Measurements from ENCODE around the gene BYSL. TPM values are rescaled to one million over a fixed set of nuclear protein-coding genes. Genes with fewer than 3 reads are reported as not detected.

Gene BYSL
- total and polyA plus RNA-seq, 4 donors = 5.4 to 11.6 (median 8.6) TPM

DNA sequence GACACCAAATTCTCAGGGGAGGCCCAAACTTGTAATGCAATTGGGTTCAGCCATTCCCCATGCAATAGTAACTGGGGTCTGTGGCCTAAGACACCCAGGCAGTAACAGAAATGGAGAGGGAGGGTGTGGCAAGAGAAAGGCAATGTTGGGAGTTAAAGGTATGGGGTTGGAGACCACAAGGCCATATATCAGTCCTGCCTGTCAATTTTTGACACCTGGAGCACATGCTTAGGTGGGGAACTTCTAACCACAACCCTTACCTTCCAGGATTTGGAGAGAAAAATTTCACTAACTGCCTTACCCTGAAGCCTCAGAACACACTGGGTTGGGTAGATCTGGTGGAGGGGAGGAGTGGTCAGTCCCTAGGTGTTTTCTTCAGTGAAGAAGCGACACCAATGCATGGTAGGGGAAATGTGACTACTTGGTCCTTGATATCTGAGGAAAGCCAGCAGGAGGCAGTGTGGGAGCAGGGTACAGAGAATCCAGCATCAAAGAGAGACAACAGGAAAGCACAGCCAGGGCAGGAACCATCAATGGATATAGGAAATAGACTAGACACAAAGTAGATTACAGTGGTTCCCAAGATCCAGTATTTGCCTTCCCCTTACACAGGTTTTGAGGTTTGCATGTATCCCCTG, 19.3 kb upstream of the BYSL start:
- TF ChIP-seq RAD21 (IDR thresholded peaks at IDR 0.05) (peak; percentile 35 to 58), FOXA2 (IDR thresholded peaks at IDR 0.05) (no peak)
- 95% methylated on average over 1 of the region's 1 CpG for WGBS
- Histone ChIP-seq H3K27me3 (ENCODE audit: control insufficient read depth in 4 of 4, insufficient read depth in 4 of 4, low read length in 3 of 4) (no peaks in the 10 kb centered on the region), H3K4me1 (ENCODE audit: control insufficient read depth in 4 of 4, insufficient read depth in 4 of 4, low read length in 3 of 4) (no peaks in the 10 kb centered on the region), H3K4me3 (ENCODE audit: low read depth in 1 of 3, low read length in 3 of 3) (no peak overlapping the region), H3K27ac (ENCODE audit: low read depth in 1 of 2, low read length in 2 of 2) (no peak overlapping the region), H3K9ac (ENCODE audit: low read depth in 1 of 2, low read length in 2 of 2) (no peak overlapping the region), H3K9me3 (ENCODE audit: control insufficient read depth in 4 of 4, low read length in 3 of 4) (no peaks in the 10 kb centered on the region), H3K36me3 (ENCODE audit: control insufficient read depth in 4 of 4, insufficient read depth in 3 of 4, low read depth in 1 of 4, low read length in 3 of 4) (peaks cover 0 to 31% (median 23%) of the 10 kb centered on the region in 4 donors)
- peak; percentile 63 for DNase-seq (ENCODE audit: low spot score)

DNA sequence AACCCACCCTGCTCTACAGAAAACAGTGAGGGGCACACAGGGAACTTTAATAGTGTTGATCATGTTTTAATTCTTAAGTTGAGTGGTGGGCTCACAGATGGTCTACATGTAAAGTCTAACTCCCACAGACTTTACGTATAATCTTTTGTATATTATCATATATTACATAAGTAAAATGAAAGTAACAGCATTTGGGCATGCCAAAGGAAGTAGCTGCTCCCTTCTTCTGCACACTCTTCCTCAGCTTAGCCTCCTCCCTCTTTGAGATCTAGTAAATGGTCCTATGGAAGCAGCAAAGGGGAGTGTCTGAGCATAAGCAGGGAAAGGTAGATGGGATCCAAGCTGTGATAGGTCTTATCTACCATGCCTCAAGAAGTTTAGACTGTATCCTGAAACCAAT, 11.6 kb upstream of the BYSL start:
- no peaks in the 10 kb centered on the region for H3K4me1 ChIP-seq (ENCODE audit: control insufficient read depth in 4 of 4, insufficient read depth in 4 of 4, low read length in 3 of 4)
- TF ChIP-seq, protein P1, sequence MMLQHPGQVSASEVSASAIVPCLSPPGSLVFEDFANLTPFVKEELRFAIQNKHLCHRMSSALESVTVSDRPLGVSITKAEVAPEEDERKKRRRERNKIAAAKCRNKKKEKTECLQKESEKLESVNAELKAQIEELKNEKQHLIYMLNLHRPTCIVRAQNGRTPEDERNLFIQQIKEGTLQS (IDR thresholded peaks at IDR 0.05) = no peak
- TF ChIP-seq JUND (IDR thresholded peaks at IDR 0.05) = no peak
- TF ChIP-seq, protein P2, sequence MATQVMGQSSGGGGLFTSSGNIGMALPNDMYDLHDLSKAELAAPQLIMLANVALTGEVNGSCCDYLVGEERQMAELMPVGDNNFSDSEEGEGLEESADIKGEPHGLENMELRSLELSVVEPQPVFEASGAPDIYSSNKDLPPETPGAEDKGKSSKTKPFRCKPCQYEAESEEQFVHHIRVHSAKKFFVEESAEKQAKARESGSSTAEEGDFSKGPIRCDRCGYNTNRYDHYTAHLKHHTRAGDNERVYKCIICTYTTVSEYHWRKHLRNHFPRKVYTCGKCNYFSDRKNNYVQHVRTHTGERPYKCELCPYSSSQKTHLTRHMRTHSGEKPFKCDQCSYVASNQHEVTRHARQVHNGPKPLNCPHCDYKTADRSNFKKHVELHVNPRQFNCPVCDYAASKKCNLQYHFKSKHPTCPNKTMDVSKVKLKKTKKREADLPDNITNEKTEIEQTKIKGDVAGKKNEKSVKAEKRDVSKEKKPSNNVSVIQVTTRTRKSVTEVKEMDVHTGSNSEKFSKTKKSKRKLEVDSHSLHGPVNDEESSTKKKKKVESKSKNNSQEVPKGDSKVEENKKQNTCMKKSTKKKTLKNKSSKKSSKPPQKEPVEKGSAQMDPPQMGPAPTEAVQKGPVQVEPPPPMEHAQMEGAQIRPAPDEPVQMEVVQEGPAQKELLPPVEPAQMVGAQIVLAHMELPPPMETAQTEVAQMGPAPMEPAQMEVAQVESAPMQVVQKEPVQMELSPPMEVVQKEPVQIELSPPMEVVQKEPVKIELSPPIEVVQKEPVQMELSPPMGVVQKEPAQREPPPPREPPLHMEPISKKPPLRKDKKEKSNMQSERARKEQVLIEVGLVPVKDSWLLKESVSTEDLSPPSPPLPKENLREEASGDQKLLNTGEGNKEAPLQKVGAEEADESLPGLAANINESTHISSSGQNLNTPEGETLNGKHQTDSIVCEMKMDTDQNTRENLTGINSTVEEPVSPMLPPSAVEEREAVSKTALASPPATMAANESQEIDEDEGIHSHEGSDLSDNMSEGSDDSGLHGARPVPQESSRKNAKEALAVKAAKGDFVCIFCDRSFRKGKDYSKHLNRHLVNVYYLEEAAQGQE (IDR thresholded peaks at IDR 0.05) = no peak
- TF ChIP-seq, protein P3, sequence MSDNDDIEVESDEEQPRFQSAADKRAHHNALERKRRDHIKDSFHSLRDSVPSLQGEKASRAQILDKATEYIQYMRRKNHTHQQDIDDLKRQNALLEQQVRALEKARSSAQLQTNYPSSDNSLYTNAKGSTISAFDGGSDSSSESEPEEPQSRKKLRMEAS (IDR thresholded peaks at IDR 0.05) = no peak
- TF ChIP-seq HNF4G (IDR thresholded peaks at IDR 0.05) = no peak
- TF ChIP-seq, protein P4, sequence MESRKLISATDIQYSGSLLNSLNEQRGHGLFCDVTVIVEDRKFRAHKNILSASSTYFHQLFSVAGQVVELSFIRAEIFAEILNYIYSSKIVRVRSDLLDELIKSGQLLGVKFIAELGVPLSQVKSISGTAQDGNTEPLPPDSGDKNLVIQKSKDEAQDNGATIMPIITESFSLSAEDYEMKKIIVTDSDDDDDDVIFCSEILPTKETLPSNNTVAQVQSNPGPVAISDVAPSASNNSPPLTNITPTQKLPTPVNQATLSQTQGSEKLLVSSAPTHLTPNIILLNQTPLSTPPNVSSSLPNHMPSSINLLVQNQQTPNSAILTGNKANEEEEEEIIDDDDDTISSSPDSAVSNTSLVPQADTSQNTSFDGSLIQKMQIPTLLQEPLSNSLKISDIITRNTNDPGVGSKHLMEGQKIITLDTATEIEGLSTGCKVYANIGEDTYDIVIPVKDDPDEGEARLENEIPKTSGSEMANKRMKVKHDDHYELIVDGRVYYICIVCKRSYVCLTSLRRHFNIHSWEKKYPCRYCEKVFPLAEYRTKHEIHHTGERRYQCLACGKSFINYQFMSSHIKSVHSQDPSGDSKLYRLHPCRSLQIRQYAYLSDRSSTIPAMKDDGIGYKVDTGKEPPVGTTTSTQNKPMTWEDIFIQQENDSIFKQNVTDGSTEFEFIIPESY (IDR thresholded peaks at IDR 0.05) = no peak
- no peak for TF ChIP-seq NR2F2 (IDR thresholded peaks at IDR 0.05)
- no peak for TF ChIP-seq FOXA1 (IDR thresholded peaks at IDR 0.05)
- no peak for TF ChIP-seq RAD21 (IDR thresholded peaks at IDR 0.05)
- no peak for TF ChIP-seq RXRA (IDR thresholded peaks at IDR 0.05)
- no peak for TF ChIP-seq TAF1 (conservative IDR thresholded peaks at IDR 0.05)
- TF ChIP-seq HNF4A (conservative IDR thresholded peaks at IDR 0.05) = no peak
- TF ChIP-seq YY1 (IDR thresholded peaks at IDR 0.05) = no peak
- no peak for TF ChIP-seq SP1 (IDR thresholded peaks at IDR 0.05)
- no peak for TF ChIP-seq FOXA2 (IDR thresholded peaks at IDR 0.05)
- TF ChIP-seq, protein P5, sequence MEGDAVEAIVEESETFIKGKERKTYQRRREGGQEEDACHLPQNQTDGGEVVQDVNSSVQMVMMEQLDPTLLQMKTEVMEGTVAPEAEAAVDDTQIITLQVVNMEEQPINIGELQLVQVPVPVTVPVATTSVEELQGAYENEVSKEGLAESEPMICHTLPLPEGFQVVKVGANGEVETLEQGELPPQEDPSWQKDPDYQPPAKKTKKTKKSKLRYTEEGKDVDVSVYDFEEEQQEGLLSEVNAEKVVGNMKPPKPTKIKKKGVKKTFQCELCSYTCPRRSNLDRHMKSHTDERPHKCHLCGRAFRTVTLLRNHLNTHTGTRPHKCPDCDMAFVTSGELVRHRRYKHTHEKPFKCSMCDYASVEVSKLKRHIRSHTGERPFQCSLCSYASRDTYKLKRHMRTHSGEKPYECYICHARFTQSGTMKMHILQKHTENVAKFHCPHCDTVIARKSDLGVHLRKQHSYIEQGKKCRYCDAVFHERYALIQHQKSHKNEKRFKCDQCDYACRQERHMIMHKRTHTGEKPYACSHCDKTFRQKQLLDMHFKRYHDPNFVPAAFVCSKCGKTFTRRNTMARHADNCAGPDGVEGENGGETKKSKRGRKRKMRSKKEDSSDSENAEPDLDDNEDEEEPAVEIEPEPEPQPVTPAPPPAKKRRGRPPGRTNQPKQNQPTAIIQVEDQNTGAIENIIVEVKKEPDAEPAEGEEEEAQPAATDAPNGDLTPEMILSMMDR (IDR thresholded peaks at IDR 0.05; ENCODE audit: low read depth, low read length, missing input control) = no peak
- no peak for TF ChIP-seq GABPA (IDR thresholded peaks at IDR 0.05 in 1 of 2, conservative IDR thresholded peaks at IDR 0.05 in 1 of 2)
- TF ChIP-seq EGR1 (IDR thresholded peaks at IDR 0.05; ENCODE audit: low read depth in 2 of 2) = no peak

More for the DNA sequence above, 11.6 kb upstream of the BYSL start:
- Histone ChIP-seq H3K9ac (ENCODE audit: low read depth in 1 of 2, low read length in 2 of 2) (no peak overlapping the region), H3K27ac (ENCODE audit: low read depth in 1 of 2, low read length in 2 of 2) (no peak overlapping the region), H3K27me3 (ENCODE audit: control insufficient read depth in 4 of 4, insufficient read depth in 4 of 4, low read length in 3 of 4) (no peaks in the 10 kb centered on the region), H3K4me3 (ENCODE audit: low read depth in 1 of 3, low read length in 3 of 3) (no peak overlapping the region), H3K9me3 (ENCODE audit: control insufficient read depth in 4 of 4, low read length in 3 of 4) (no peaks in the 10 kb centered on the region), H3K36me3 (ENCODE audit: control insufficient read depth in 4 of 4, insufficient read depth in 3 of 4, low read depth in 1 of 4, low read length in 3 of 4) (peaks cover 5 to 66% (median 35%) of the 10 kb centered on the region in 4 donors)
- 88% methylated on average over 1 of the region's 1 CpG for whole genome bisulfite sequencing
- no peak for DNase-seq (ENCODE audit: low spot score)

All from liver (tissue), 9 donors.